ENCODE measurements around the gene RPS27. TPM values are rescaled to one million over a fixed set of nuclear protein-coding genes. Genes with fewer than 3 reads are reported as not detected.

The RPS27 gene
- total and polyA plus RNA-seq, 2 of the 13 experiments (the other 11 are each of a cell fraction or from before 2014, with no cell fraction given) = 3,737 to 9,964 TPM

- Histone ChIP-seq H3K9ac (ENCODE audit: insufficient read depth, low read depth, low read length) (peak overlapping the region; percentile 48; the same call in 1 of the 2 replicates), H3K27me3 (ENCODE audit: control insufficient read depth in 1 of 2, insufficient read depth in 2 of 2, low read length in 2 of 2) (peaks cover 0 to 7% of the 10 kb centered on the region in 2 experiments; a peak in 1 of 5 replicates), H3K4me3 (replicated peaks in 1 of 3; ENCODE audit: insufficient read depth in 1 of 3, low read depth in 2 of 3, low read length in 3 of 3) (peak overlapping the region in 1 of 3 experiments; percentile 17; a peak in 1 of 6 replicates), H3K36me3 (replicated peaks in 1 of 2; ENCODE audit: control insufficient read depth in 1 of 2, insufficient read depth in 2 of 2, low read length in 2 of 2) (peaks cover 12 to 37% of the 10 kb centered on the region in 2 experiments), H3K9me3 (ENCODE audit: low read length) (no peaks in the 10 kb centered on the region), H3K27ac (ENCODE audit: extremely low read length, insufficient read depth, low read length) (peak overlapping the region; percentile 72), H3K4me2 (ENCODE audit: low read depth, low read length) (peak overlapping the region; percentile 78; the same call in 1 of the 2 replicates), H3K4me1 (ENCODE audit: insufficient read depth, low read length) (peaks cover 55% of the 10 kb centered on the region), H4K20me1 (ENCODE audit: insufficient read depth, low read length) (peaks cover 7% of the 10 kb centered on the region; the same call in 1 of the 2 replicates), H3K79me2 (ENCODE audit: insufficient read depth, low read length) (peaks cover 39% of the 10 kb centered on the region), H2AFZ (ENCODE audit: low read length) (no peak overlapping the region)
- ATAC-seq (no peak), DNase-seq (ENCODE audit: low spot score) (no peak), FAIRE-seq (no peak)
- BruUV-seq (replicated peaks) = no TSS peak
- WGBS (ENCODE audit: low lambda C conversion rate) = 99% methylated on average over 10 of the region's 10 CpGs
- in situ Hi-C loops (cut with HindIII; ENCODE audit: extremely low pct_ligation_motif_present, low pct_unique_long_range_greater_than_20kb) (no loop called here), intact Hi-C loops (cut with micrococcal nuclease; ENCODE audit: unreplicated experiment) (loop anchor here (5.0 kb wide), 1 partner anchor 33 kb away; the partner anchor contains the start of gene GATAD2B)
- CTCF ChIA-PET (ENCODE audit: low intra/inter-chr PET ratio, low total read pairs) = no interaction called here
- POLR2A ChIA-PET = interaction anchor here (1.1 to 7.0 kb wide), 6 partner anchors 9 to 36 kb away, joined by 5 to 89 read pairs (median 14); partner anchors contain the start of genes CREB3L4, GATAD2B, JTB and RPS27
- TF ChIP-seq ZNF891 (CRISPR knock-in tag; IDR thresholded peaks at IDR 0.05) (no peak), NR2C2 (CRISPR knock-in tag; IDR thresholded peaks at IDR 0.05; ENCODE audit: borderline replicate concordance) (no peak), HCFC1 (IDR thresholded peaks at IDR 0.05; ENCODE audit: low read depth, low read length) (no peak), MEIS2 (CRISPR knock-in tag; IDR thresholded peaks at IDR 0.05) (no peak), ZMYM4 (CRISPR knock-in tag; IDR thresholded peaks at IDR 0.05) (no peak), RFX1 (IDR thresholded peaks at IDR 0.05) (no peak), HES4 (CRISPR knock-in tag; IDR thresholded peaks at IDR 0.05; ENCODE audit: borderline replicate concordance) (no peak), ZNF276 (CRISPR knock-in tag; IDR thresholded peaks at IDR 0.05; ENCODE audit: low read depth) (no peak), SALL1 (CRISPR knock-in tag; IDR thresholded peaks at IDR 0.05) (no peak), ZNF431 (CRISPR knock-in tag; IDR thresholded peaks at IDR 0.05; ENCODE audit: borderline replicate concordance, low read depth) (no peak), HOMEZ (CRISPR knock-in tag; IDR thresholded peaks at IDR 0.05; ENCODE audit: low read depth) (no peak), ZNF562 (CRISPR knock-in tag; IDR thresholded peaks at IDR 0.05; ENCODE audit: borderline replicate concordance) (no peak), PTBP1 (IDR thresholded peaks at IDR 0.05; ENCODE audit: low read depth, low read length, poor library complexity, severe bottlenecking) (no peak), ARID2 (CRISPR knock-in tag; IDR thresholded peaks at IDR 0.05; ENCODE audit: borderline replicate concordance) (no peak), ZBTB1 (CRISPR knock-in tag; IDR thresholded peaks at IDR 0.05; ENCODE audit: borderline replicate concordance) (no peak)
- TF ChIP-seq, protein P1, sequence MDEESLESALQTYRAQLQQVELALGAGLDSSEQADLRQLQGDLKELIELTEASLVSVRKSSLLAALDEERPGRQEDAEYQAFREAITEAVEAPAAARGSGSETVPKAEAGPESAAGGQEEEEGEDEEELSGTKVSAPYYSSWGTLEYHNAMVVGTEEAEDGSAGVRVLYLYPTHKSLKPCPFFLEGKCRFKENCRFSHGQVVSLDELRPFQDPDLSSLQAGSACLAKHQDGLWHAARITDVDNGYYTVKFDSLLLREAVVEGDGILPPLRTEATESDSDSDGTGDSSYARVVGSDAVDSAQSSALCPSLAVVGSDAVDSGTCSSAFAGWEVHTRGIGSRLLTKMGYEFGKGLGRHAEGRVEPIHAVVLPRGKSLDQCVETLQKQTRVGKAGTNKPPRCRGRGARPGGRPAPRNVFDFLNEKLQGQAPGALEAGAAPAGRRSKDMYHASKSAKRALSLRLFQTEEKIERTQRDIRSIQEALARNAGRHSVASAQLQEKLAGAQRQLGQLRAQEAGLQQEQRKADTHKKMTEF (CRISPR knock-in tag; IDR thresholded peaks at IDR 0.05) = no peak
- TF ChIP-seq, protein P2, sequence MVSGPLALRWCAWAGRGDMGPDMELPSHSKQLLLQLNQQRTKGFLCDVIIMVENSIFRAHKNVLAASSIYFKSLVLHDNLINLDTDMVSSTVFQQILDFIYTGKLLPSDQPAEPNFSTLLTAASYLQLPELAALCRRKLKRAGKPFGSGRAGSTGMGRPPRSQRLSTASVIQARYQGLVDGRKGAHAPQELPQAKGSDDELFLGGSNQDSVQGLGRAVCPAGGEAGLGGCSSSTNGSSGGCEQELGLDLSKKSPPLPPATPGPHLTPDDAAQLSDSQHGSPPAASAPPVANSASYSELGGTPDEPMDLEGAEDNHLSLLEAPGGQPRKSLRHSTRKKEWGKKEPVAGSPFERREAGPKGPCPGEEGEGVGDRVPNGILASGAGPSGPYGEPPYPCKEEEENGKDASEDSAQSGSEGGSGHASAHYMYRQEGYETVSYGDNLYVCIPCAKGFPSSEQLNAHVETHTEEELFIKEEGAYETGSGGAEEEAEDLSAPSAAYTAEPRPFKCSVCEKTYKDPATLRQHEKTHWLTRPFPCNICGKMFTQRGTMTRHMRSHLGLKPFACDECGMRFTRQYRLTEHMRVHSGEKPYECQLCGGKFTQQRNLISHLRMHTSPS (CRISPR knock-in tag; IDR thresholded peaks at IDR 0.05; ENCODE audit: low read depth) = no peak
These were observed 35.7 kb upstream of the RPS27 start for GRCh38 chr1:153954826-153955225.
